PC-3 (cell line): ENCODE measurements around the gene MAP2K2. TPM values are rescaled to one million over a fixed set of nuclear protein-coding genes. Genes with fewer than 3 reads are reported as not detected.

ENCODE experiments used
- ATAC-seq: fragments of 200-7000 bp; cut with Tn5 transposase; 2 replicates; pipeline ENCODE4 v1.9.1; 2020; ENCODE audit warnings: mild to moderate bottlenecking, moderate library complexity
- BruUV-seq: library from RNA; stranded (reverse); fragments of 400-500 nt; replicated peaks from 2 replicates; lab custom pipeline; 2021; lab: Mats Ljungman, UMichigan
- CTCF ChIA-PET: fragments of 300-600 bp; sonication (Branson Sonifier 250); formaldehyde crosslinking; loops from one replicate; lab custom pipeline; 2022; ENCODE audit warnings: antibody characterized with exemption; lab: Charles Lee
- POLR2A ChIA-PET: fragments of 300-600 bp; sonication (Branson Sonifier 250); formaldehyde crosslinking; loops from one replicate; lab custom pipeline; 2022; ENCODE audit warnings: antibody characterized with exemption; ENCODE audit not compliant: unreplicated experiment; lab: Charles Lee
- DNase-seq: peaks from one replicate; pipeline ENCODE4 v3.0.0-alpha.2; 2015
- H2AFZ ChIP-seq: fragments of 300-600 bp; sonication (generic); 2 replicates; pipeline ENCODE4 v1.6.0; 2016; ENCODE audit warnings: antibody characterized with exemption, low read length
- H3F3A ChIP-seq: fragments of 300-600 bp; sonication (generic); one replicate; pipeline ENCODE4 v1.6.0; 2017; ENCODE audit warnings: antibody characterized with exemption, low read length, control low read depth, mild to moderate bottlenecking; ENCODE audit not compliant: unreplicated experiment
- H3K27ac ChIP-seq: fragments of 300-600 bp; sonication (generic); 2 replicates; pipeline ENCODE4 v1.5.1; 2016; ENCODE audit warnings: mild to moderate bottlenecking, low read length
- H3K27me3 ChIP-seq: fragments of 300-600 bp; sonication (generic); 2 replicates; pipeline ENCODE4 v1.6.1; 2016; ENCODE audit warnings: low read length, mixed read lengths
- H3K36me3 ChIP-seq: fragments of 300-600 bp; sonication (generic); 2 replicates; pipeline ENCODE4 v1.6.1; 2016; ENCODE audit warnings: low read depth, mixed run types, low read length, mixed read lengths
- H3K4me1 ChIP-seq: fragments of 300-600 bp; sonication (generic); 2 replicates; pipeline ENCODE4 v1.5.1; 2016; ENCODE audit warnings: low read length; ENCODE audit not compliant: insufficient read depth
- H3K4me2 ChIP-seq: fragments of 300-600 bp; sonication (generic); 2 replicates; pipeline ENCODE4 v1.6.0; 2016; ENCODE audit warnings: low read length
- H3K4me3 ChIP-seq: fragments of 300-600 bp; sonication (generic); 2 replicates; pipeline ENCODE4 v1.5.1; 2016; ENCODE audit warnings: mild to moderate bottlenecking, low read length, mixed read lengths
- H3K79me2 ChIP-seq: fragments of 300-600 bp; sonication (generic); 2 replicates; pipeline ENCODE4 v1.6.1; 2017; ENCODE audit warnings: low read length, mixed read lengths
- H3K9ac ChIP-seq: fragments of 300-600 bp; sonication (generic); 2 replicates; pipeline ENCODE4 v1.6.0; 2016; ENCODE audit warnings: mild to moderate bottlenecking, low read length
- H3K9me2 ChIP-seq: fragments of 300-600 bp; sonication (generic); replicated peaks from 2 replicates; pipeline ENCODE4 v1.6.1; 2016; ENCODE audit warnings: mixed run types, low read length, mixed read lengths
- H3K9me3 ChIP-seq: fragments of 300-600 bp; sonication (generic); 2 replicates; pipeline ENCODE4 v1.6.1; 2016; ENCODE audit warnings: low read length, mixed read lengths
- H4K20me1 ChIP-seq: fragments of 300-600 bp; sonication (generic); 2 replicates; pipeline ENCODE4 v1.6.1; 2016; ENCODE audit warnings: low read length, mixed read lengths
- CTCF ChIP-seq: fragments of 300-600 bp; sonication (generic); conservative IDR thresholded peaks from 2 replicates; pipeline ENCODE4 v1.5.1; 2017; ENCODE audit warnings: antibody characterized with exemption, low read depth, mild to moderate bottlenecking, low read length
- EZH2 ChIP-seq: fragments of 300-600 bp; sonication (generic); IDR thresholded peaks from one replicate; pipeline ENCODE4 v1.6.1; 2017; ENCODE audit warnings: antibody characterized with exemption, mild to moderate bottlenecking, low read length; ENCODE audit not compliant: unreplicated experiment
- EZH2phosphoT487 ChIP-seq: fragments of 300-600 bp; sonication (generic); IDR thresholded peaks from 2 replicates; pipeline ENCODE4 v1.6.1; 2018; ENCODE audit warnings: mild to moderate bottlenecking, antibody characterized with exemption, low read length, borderline replicate concordance
- intact Hi-C: fragments of 100-400 bp; cut with micrococcal nuclease; formaldehyde crosslinking; loops from 2 replicates; pipeline ENCODE4 v1.9.0; 2023
- total RNA-seq: library from RNA; depleted of rRNA; stranded (reverse); fragments of >200 nt; gene quantifications from 2 replicates; pipeline ENCODE4 v1.2.3, GENCODE V29; 2014

The MAP2K2 gene
- total RNA-seq, 1 experiment from 2014 or later, result 229 TPM

GRCh38 chr19:4121273-4121612, 2.7 kb downstream of the MAP2K2 start:
- peaks cover 11% of the 10 kb centered on the region for H3K4me1 ChIP-seq
- H3F3A ChIP-seq, result no peaks in the 10 kb centered on the region
- H3K9me3 ChIP-seq, result no peaks in the 10 kb centered on the region
- no peak for TF ChIP-seq CTCF
- no peak for TF ChIP-seq EZH2
- TF ChIP-seq EZH2phosphoT487, result no peak
- ChIA-PET CTCF (no interaction called here), POLR2A (no interaction called here)
- H3K79me2 ChIP-seq, result peaks cover 37% of the 10 kb centered on the region
- BruUV-seq, result no TSS peak
- intact Hi-C loops, result no loop called here
- DNase-seq (no peak), ATAC-seq (no peak)
- no peak overlapping the region for H3K27ac ChIP-seq
- H3K4me3 ChIP-seq, result no peak overlapping the region
- H4K20me1 ChIP-seq, result no peaks in the 10 kb centered on the region
- no peak overlapping the region for H3K4me2 ChIP-seq
- peaks cover 2% of the 10 kb centered on the region; the same call in 1 of the 2 replicates for H3K36me3 ChIP-seq
- H2AFZ ChIP-seq, result no peak overlapping the region
- H3K9me2 ChIP-seq, result no peaks in the 10 kb centered on the region
- H3K27me3 ChIP-seq, result no peaks in the 10 kb centered on the region
- no peak overlapping the region for H3K9ac ChIP-seq

GRCh38 chr19:4120559-4121272, 3.2 kb downstream of the MAP2K2 start:
- ATAC-seq (no peak), DNase-seq (peak; percentile 4)
- BruUV-seq, result no TSS peak
- TF ChIP-seq EZH2 (no peak), CTCF (no peak), EZH2phosphoT487 (no peak)
- POLR2A ChIA-PET, result no interaction called here
- CTCF ChIA-PET, result no interaction called here
- Histone ChIP-seq H3K79me2 (peaks cover 37% of the 10 kb centered on the region), H4K20me1 (no peaks in the 10 kb centered on the region), H3K4me3 (no peak overlapping the region), H3K4me1 (peaks cover 11% of the 10 kb centered on the region), H3K9me3 (no peaks in the 10 kb centered on the region), H2AFZ (no peak overlapping the region), H3K27ac (no peak overlapping the region), H3K9ac (no peak overlapping the region), H3K36me3 (peaks cover 2% of the 10 kb centered on the region; the same call in 1 of the 2 replicates), H3K27me3 (no peaks in the 10 kb centered on the region), H3K4me2 (no peak overlapping the region), H3K9me2 (no peaks in the 10 kb centered on the region), H3F3A (no peaks in the 10 kb centered on the region)
- intact Hi-C loops, result no loop called here

DNA sequence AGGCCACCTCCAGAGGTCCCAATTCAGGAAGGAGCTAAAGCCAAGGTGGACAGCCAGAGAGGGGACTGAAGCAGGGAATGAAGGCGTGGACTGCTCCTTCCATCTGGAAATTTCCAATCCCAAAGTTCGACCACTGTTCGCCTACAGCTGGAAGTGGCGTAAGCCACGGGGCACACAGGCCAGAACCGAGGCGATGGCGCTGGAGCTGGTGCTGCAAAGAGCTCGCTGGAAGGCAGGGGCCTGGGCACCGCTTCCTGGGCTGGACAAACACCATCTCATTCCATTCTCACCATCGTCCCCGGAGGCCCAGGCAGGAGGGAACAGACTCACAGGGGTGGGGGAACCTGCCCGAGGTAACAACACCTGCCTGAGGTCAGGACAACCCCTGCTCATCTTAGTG, 4.2 kb downstream of the MAP2K2 start:
- H3K9me2 ChIP-seq, result no peaks in the 10 kb centered on the region
- TF ChIP-seq EZH2phosphoT487, result no peak
- no peak for TF ChIP-seq CTCF
- no peak for TF ChIP-seq EZH2
- ChIA-PET CTCF (no interaction called here), POLR2A (no interaction called here)
- no peak overlapping the region for H3K4me3 ChIP-seq
- H3F3A ChIP-seq, result no peaks in the 10 kb centered on the region
- H3K9me3 ChIP-seq, result no peaks in the 10 kb centered on the region
- DNase-seq, result no peak
- intact Hi-C loops, result no loop called here
- peaks cover 37% of the 10 kb centered on the region for H3K79me2 ChIP-seq
- H3K27me3 ChIP-seq, result no peaks in the 10 kb centered on the region
- no peak overlapping the region for H3K9ac ChIP-seq
- H4K20me1 ChIP-seq, result no peaks in the 10 kb centered on the region
- BruUV-seq, result no TSS peak
- no peak overlapping the region for H2AFZ ChIP-seq
- no peak overlapping the region for H3K27ac ChIP-seq
- peaks cover 10% of the 10 kb centered on the region for H3K4me1 ChIP-seq
- no peak for ATAC-seq
- H3K36me3 ChIP-seq, result peaks cover 2% of the 10 kb centered on the region; the same call in 1 of the 2 replicates
- H3K4me2 ChIP-seq, result no peak overlapping the region
